BE2C (cell line): ENCODE results near the gene RIMBP2.
A peak's percentile ranks its signal among the peaks of the same experiment; 100 is the strongest.

Source experiments
- DNase-seq: peaks from one replicate; pipeline ENCODE4 v3.0.0-alpha.2; 2020
- H3K27me3 ChIP-seq: fragments of 250-450 bp; sonication (Bioruptor Pico); 2 replicates; pipeline ENCODE4 v1.5.1; 2020; ENCODE audit warnings: mild to moderate bottlenecking
- H3K36me3 ChIP-seq: fragments of 250-450 bp; sonication (Bioruptor Pico); 2 replicates; pipeline ENCODE4 v1.5.1; 2020; ENCODE audit warnings: mild to moderate bottlenecking
- H3K4me1 ChIP-seq: fragments of 250-450 bp; sonication (Bioruptor Pico); 2 replicates; pipeline ENCODE4 v1.5.1; 2020
- H3K4me3 ChIP-seq: 2 replicates; pipeline ENCODE4 v1.5.1; 2011; ENCODE audit warnings: low read depth, low read length
- H3K9me3 ChIP-seq: fragments of 250-450 bp; sonication (Bioruptor Pico); 2 replicates; pipeline ENCODE4 v1.5.1; 2020
- TF ChIP-seq, protein P1 (sequence below): IDR thresholded peaks from 2 replicates; pipeline ENCODE4 v1.5.1; 2012; ENCODE audit warnings: mild to moderate bottlenecking, low read depth, low read length

RIMBP2 gene

GRCh38 chr12:130460611-130461446 lies 255.3 kb downstream of the RIMBP2 start:
- H3K4me3 ChIP-seq: no peak overlapping the region
- H3K9me3 ChIP-seq: no peaks in the 10 kb centered on the region
- peaks cover 27% of the 10 kb centered on the region for H3K36me3 ChIP-seq
- peaks cover 12% of the 10 kb centered on the region for H3K4me1 ChIP-seq
- TF ChIP-seq, protein P1, sequence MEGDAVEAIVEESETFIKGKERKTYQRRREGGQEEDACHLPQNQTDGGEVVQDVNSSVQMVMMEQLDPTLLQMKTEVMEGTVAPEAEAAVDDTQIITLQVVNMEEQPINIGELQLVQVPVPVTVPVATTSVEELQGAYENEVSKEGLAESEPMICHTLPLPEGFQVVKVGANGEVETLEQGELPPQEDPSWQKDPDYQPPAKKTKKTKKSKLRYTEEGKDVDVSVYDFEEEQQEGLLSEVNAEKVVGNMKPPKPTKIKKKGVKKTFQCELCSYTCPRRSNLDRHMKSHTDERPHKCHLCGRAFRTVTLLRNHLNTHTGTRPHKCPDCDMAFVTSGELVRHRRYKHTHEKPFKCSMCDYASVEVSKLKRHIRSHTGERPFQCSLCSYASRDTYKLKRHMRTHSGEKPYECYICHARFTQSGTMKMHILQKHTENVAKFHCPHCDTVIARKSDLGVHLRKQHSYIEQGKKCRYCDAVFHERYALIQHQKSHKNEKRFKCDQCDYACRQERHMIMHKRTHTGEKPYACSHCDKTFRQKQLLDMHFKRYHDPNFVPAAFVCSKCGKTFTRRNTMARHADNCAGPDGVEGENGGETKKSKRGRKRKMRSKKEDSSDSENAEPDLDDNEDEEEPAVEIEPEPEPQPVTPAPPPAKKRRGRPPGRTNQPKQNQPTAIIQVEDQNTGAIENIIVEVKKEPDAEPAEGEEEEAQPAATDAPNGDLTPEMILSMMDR: peak; percentile 23
- DNase-seq: peak; percentile 38
- H3K27me3 ChIP-seq: no peaks in the 10 kb centered on the region

GRCh38 chr12:130459916-130460315 lies 256.2 kb downstream of the RIMBP2 start:
- H3K9me3 ChIP-seq: no peaks in the 10 kb centered on the region
- H3K4me3 ChIP-seq: no peak overlapping the region
- peaks cover 24% of the 10 kb centered on the region for H3K36me3 ChIP-seq
- no peaks in the 10 kb centered on the region for H3K27me3 ChIP-seq
- DNase-seq: peak; percentile 35
- peaks cover 12% of the 10 kb centered on the region for H3K4me1 ChIP-seq
- TF ChIP-seq, protein P1: peak; percentile 45

- Histone ChIP-seq H3K4me3 (no peak overlapping the region), H3K9me3 (no peaks in the 10 kb centered on the region), H3K4me1 (peaks cover 8% of the 10 kb centered on the region; the same call in 1 of the 2 replicates), H3K27me3 (no peaks in the 10 kb centered on the region), H3K36me3 (peaks cover 39% of the 10 kb centered on the region)
- TF ChIP-seq, protein P1: no peak
- no peak for DNase-seq
These were observed 257.8 kb downstream of the RIMBP2 start for GRCh38 chr12:130458341-130458740.

DNA sequence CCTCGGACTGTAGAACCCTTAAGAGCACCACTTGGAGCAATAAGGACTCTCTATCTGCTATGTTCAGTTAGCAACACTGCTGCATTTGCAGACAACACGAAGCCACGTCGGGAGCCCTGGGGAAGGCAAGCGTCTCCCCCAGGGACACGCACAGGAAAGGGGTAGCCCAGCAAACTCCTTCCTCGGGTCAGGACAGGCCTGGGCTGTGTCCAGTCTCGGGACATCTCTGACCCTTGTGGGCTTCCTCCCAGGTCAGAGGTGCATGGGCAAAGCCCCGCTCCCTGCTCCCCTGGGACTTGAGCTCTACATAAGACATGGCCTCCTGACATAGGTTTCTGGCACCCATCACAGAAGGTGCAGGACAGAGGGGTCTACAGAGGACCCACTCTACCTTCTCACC lies 258.9 kb downstream of the RIMBP2 start:
- H3K4me3 ChIP-seq: no peak overlapping the region
- DNase-seq: no peak
- TF ChIP-seq, protein P1: no peak
- peaks cover 47% of the 10 kb centered on the region for H3K36me3 ChIP-seq
- no peaks in the 10 kb centered on the region for H3K27me3 ChIP-seq
- H3K4me1 ChIP-seq: peaks cover 7% of the 10 kb centered on the region; the same call in 1 of the 2 replicates
- H3K9me3 ChIP-seq: no peaks in the 10 kb centered on the region

DNA sequence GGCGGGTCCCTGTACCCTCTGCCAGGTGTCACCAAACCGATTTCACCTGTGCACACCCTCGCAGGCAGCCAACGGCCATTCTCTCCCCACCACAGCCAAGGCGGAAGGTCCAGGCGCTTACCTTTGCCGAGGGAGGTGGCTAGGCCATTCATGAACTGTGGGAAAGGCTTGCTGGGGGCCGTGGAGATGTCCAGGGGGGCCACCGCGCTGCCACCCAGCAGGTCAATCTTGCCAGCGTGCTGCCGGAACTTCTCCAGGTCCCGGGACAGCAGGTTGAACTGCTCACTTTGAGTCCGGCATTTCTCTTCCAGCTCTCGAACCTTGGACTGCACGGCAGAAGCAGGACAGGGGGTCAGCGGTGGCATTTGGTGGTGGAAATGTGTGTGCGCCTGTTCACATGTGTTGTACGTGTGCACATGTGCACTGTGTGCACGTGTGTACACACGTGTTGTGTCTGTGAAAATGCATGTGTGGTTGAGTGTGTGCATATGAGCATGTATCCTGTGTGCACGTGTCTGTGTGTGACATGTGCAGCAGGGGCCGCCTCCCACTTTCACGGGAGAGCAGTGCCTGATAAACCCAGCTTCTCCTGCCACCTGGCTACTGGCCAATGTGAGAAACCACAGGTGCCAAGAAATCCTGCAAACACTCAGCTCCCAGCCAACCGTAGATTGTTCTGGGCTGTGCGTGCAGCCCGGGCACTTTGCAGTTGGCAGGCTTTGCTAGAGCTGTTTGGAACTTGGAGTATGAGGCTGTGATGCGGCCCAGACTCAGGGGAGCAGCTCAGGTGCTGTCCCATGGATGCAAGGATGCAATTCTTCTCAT lies 259.5 kb downstream of the RIMBP2 start:
- Histone ChIP-seq H3K9me3 (no peaks in the 10 kb centered on the region), H3K36me3 (peaks cover 51% of the 10 kb centered on the region), H3K4me3 (no peak overlapping the region), H3K4me1 (peaks cover 6% of the 10 kb centered on the region; the same call in 1 of the 2 replicates), H3K27me3 (no peaks in the 10 kb centered on the region)
- TF ChIP-seq, protein P1: no peak
- DNase-seq: peak; percentile 39
